ELF-1 (cell line): ENCODE measurements around the gene ANKRD18A.
"Not testable (repeated sequence)": the region's sequence is repeated elsewhere in the genome, so short reads cannot be mapped to it uniquely, and the experiment has no call there.

Experiments
- DNase-seq: peaks from one replicate; pipeline ENCODE4 v3.0.0-alpha.2; 2016; ENCODE audit warnings: low read depth, low spot score

Gene ANKRD18A

DNA sequence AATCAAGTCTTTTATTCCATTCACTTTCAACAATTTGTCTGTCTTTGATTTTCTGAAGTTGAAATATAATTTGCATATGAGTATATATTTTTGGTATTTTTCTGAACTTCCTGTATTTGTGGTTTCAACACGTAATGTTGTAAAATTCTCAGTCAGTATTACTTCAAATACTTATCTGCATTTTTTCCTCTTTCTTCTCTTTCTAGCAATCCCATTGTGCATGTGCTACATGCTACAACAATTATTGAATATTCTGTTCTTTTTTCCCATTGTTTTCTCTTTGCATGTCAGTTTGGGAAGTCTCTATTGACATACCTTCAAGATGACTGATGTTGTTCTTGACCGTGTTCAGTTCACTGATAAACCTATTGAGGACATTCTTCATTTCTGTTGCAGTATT is 5.6 kb upstream of the ANKRD18A start:
- no peak for DNase-seq

GRCh38 chr9:38622951-38623350 is 2.6 kb upstream of the ANKRD18A start:
- DNase-seq = no peak

DNA sequence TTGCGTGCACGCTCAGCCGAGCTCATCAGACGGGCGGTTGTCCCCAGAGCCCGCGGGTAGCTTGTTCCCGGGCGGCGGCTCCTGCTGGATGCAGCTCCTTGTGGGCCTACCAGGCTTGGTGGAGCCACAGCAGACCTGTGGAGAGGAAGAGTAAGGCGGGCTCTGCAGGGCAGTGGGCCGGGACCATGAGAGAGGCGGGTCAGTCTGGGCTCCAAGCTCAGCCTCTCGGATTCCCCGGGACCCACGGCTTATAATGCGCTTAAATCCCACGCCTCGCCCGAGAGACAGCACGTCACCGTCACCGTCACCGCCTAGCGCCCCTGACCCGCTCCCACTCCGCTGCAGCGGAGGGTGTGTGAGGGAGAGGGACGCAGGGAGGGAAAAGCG is 1.9 kb upstream of the ANKRD18A start:
- DNase-seq = peak; percentile 55

DNA sequence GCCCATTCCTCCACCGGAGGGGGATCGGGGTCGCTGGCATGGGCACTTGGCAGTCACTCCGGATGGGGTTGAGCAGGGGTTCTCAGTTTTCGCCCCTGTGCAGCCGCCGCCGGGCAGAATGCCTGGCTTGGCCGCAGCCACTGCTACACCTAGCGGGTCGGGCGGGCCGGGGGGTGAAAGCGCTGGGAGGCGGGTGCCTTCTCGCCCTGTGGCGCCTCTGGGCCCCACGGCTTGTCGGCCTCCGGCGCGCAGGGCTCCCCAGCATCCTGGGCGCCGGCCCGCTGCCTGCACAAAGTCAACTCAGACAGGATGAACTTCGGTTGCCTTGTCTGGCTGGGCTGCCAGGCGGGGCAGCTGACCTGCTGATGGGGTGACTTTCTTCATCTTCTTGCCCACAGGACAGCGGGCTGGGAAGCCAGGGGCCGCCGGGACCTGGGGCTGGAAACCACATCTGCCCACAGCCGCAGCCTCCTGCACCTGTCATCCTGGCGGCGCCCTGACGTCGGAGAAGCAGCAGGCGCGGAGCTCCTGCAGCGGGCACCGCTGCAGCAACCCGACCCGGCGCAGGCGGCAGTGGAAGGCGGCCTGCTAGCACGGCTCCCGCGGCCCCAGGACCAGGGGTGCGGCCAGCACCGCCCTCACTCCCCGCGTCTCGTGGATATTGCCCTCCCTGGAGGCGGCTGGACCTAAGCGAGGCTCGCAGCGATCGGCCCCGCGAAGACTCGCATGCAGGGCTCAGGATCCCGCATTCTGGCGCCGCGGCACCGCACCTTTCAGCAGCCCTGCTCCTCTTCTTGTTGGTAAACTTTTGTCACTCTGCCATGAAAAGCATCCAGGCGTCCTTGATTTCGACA is 1.3 kb upstream of the ANKRD18A start:
- DNase-seq = peak; percentile 61

GRCh38 chr9:38619556-38620447 is 594 bp downstream of the ANKRD18A start:
- DNase-seq = peak; percentile 58

GRCh38 chr9:38598029-38598745 is 22.2 kb downstream of the ANKRD18A start:
- not testable (repeated sequence) for DNase-seq

- DNase-seq = not testable (repeated sequence)
Observed at GRCh38 chr9:38595117-38595516, 25.3 kb downstream of the ANKRD18A start.

DNA sequence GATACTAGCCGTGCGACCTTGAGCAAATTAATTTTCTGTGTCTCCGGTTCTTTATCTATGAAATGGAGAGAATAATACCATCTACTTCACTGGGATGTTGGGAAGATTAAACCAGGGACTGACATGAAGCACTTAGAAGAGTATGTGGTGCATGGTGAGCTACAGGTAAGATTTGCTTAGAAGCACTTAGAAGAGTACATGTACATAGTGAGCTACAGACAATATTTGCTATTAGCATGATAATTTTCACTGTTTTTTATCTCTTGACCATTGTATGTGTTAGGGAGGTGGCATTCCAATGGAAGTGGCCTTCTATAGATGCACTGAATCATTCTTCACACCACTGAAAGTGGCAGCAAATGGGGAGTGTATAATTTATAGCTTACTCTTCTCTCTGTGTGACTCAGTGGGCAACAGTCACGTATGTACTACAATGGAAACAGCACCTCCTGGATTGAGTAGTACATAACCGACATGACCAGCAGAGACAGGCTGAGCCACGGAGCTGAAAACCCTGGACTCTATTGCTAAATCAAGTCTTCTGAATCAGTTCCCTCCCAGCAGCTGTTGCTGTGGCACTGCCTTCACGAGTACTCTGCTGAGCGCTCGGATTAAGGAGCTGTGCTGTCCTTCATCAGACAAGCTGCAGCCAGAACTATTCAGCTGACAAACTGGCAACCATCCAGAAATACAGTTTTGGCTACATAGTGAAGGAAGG is 28.9 kb downstream of the ANKRD18A start:
- DNase-seq = not testable (repeated sequence)

- peak; percentile 70 for DNase-seq
Observed at GRCh38 chr9:38583765-38584164, 36.6 kb downstream of the ANKRD18A start.

DNA sequence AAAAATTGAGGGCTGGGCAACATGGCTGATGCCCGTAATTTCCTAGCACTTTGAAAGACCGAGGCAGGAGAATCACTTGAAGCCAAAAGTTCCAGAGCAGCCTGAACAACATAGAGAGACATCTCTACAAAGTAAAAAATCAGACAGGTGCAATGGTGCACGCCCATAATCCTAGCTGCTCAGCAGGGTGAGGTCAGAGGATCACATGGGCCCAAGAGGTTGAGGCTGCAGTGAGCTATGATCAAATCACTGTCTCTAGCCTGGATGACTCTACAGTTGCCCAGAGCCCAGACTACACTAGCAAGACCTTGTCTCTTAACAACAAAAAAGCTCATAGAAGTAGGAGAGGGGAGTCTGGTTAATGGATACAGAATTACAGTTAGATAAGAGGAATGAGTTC is 40.3 kb downstream of the ANKRD18A start:
- not testable (repeated sequence) for DNase-seq

GRCh38 chr9:38576181-38576580 is 44.2 kb downstream of the ANKRD18A start:
- not testable (repeated sequence) for DNase-seq

DNA sequence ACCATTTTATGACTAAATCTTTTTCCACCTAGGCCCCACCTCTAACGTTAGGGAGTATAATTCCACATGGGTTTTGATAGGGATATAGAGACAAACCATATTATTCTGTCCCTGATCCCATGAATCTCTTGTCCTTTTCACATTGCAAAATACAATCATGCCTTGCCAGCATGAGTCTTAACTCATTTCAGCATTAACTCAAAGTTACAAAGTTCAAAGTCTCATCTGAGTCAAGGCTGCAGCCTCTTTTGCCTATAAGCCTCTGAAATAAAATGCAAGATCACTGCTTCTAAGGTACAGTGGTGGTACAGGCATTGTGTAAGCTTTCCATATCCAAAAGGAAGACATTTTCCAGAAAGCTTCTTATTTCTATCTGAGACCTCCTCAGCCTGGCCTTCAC is 54.3 kb downstream of the ANKRD18A start:
- DNase-seq = not testable (repeated sequence)

DNA sequence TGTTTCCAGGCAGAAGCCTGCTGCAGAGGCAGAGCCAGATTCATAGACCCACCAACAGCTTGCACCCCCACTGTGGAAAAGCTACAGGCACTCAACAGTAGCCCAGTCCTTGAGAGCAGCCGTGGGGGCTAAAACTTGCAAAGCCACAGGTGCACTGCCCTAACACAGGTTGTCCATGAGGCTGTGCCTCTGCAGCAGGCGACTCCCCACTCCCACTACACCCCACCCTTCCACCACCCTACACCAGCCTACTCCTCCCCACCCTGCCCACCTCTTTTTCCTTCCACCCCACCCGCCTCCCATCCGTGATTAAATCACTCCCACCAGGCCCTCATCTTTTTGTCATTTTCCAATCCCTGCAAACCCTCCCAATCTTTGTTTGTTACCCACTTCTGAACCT is 55.2 kb downstream of the ANKRD18A start:
- DNase-seq = not testable (repeated sequence)

GRCh38 chr9:38563911-38564310 is 56.5 kb downstream of the ANKRD18A start:
- not testable (repeated sequence) for DNase-seq

DNA sequence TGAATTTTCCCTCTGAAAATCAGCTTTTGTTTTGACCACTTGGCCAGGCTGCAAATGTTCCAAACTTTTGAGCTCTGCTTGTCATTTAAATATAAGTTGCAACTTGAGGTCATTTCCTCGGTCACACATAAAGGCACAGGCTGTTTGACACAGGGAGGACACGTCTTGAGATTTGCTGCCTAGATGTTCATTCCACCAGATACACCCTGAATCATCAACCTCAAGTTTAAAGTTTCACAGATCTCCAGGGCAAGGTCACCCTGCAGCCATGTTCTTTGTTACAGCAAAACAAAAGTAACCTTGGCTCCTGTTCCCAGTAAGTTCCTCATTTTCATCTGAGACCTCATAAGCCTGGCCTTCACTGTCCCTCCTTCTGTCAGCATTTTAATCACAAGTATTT is 59.3 kb downstream of the ANKRD18A start:
- not testable (repeated sequence) for DNase-seq

DNA sequence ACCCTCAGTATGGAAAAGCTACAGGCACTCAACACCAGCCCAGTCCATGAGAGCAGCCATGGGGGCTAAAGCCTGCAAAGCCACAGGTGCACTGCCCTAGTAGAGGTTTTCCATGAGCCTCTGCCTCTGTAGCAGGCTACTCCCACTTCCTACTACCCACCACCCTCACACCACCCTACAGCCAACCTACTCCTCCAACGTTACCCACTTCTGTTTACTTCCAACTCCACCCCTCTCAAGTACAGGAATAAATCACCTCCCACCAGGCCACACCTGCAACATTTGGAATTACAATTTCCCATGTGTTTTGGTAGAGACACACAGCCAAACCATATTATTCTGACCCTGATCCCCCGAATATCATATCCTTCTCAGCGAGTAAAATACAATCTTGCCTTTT is 61.2 kb downstream of the ANKRD18A start:
- not testable (repeated sequence) for DNase-seq

DNA sequence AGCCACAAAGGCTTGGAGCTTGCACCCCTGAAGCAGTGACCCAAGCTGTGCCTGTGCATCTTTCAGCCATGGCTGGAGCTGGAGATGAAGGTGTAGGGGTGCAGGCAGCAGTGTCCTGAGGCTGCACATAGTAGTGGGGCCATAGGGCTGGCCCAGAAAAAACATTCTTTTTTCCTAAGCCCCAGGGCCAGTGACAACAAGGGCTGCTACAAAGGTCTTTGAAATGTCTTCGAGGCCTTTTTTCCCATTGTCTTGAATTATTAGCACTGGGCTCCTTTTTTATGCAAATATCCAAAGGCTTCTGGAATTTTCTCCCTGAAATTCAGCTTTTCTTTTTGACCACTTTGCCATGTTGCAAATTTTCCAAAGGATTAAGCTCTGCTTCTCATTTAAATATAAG is 62.6 kb downstream of the ANKRD18A start:
- DNase-seq = peak; percentile 18

GRCh38 chr9:38554966-38555365 is 65.4 kb downstream of the ANKRD18A start:
- not testable (repeated sequence) for DNase-seq

- not testable (repeated sequence) for DNase-seq
Observed at GRCh38 chr9:38553019-38553418, 67.4 kb downstream of the ANKRD18A start.

DNA sequence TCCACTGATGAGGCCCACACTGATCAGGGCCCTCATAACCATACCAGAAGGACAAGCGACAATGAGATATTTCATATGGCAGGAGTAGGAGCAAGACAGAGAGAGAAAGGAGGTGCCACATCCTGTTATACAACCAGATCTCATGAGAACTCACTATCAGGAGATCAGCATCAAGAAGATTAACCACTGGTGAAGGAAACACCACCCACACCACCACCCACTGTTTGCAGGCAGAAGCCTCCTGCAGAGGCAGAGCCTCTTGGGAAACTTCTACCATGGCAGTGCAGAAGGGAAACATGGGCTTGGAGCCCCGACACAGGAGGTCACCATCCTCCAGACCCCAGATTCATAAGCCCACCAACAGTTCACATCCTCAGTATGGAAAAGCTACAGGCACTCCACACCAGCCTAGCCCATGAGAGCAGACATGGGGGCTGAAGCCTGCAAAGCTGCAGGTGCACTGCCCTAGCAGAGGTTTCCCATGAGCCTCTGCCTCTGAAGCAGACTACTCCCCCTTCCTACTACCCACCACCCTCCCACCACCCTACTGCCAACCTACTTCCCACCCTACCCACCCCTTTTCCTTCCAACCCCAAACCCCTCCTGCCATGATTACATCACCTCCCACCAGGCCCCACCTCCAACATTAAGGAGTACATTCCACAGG is 73.8 kb downstream of the ANKRD18A start:
- not testable (repeated sequence) for DNase-seq
